NCI-H128 (cell line): Measurements from ENCODE around the gene SREBF1.

Experiments used
- DNase-seq: peaks from one replicate; lab custom pipeline; 2025; ENCODE audit not compliant: unreplicated experiment; lab: John Stamatoyannopoulos, UW

Gene SREBF1

GRCh38 chr17:17766077-17766743 is 70.6 kb downstream of the SREBF1 start:
- no peak for DNase-seq

- no peak for DNase-seq
Observed at GRCh38 chr17:17765359-17766076, 71.3 kb downstream of the SREBF1 start.

DNA sequence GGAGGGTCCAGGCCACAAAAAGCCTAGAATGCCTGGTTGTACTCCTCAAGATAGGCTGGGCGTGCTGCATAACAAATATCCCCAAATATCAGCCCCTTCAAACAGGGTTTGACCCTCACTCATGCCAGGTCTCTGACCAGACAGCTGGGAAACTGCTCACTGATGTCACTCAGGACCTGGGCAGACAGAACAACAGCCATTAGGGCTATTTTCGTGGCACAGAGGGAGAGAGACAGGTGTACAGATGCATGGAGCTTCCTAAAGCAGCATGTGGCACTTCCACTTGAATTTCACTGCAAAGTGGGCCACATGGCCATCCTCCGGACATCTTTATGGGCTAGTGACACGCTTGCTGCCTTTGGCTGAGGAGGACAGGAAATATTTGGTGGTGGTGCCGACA is 73.1 kb downstream of the SREBF1 start:
- no peak for DNase-seq

GRCh38 chr17:17763136-17763535 is 73.7 kb downstream of the SREBF1 start:
- DNase-seq, result no peak

DNA sequence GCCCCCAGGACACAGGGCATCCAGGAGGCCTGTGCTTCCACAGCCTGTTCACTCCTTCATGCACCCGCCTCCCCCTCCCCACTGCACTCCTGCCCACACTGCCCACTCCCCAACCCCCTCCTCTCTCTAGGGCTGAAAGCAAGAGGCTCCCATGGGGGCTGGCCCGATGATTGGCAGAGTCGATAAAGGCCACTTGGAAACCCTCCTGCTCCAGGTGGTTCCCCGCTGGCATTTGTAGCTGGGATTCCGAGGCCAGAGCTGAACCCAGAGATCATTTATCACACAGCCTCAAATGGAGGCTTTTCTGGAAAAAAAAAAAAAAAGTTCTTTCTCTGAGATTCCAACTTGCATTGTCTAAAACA is 74.1 kb downstream of the SREBF1 start:
- DNase-seq, result no peak
